GM19452 (cell line): Measurements from ENCODE around the gene LGALS12.
"Not testable (repeated sequence)": the region's sequence is repeated elsewhere in the genome, so short reads cannot be mapped to it uniquely, and the experiment has no call there.

Source experiments
- ATAC-seq: cut with Tn5 transposase; IDR thresholded peaks from one replicate; pipeline ENCODE4 v1.9.1; 2021; ENCODE audit not compliant: unreplicated experiment

LGALS12 gene

GRCh38 chr11:63532799-63533475 lies 27.1 kb downstream of the LGALS12 start:
- no peak for ATAC-seq

- ATAC-seq, result no peak
These were observed 28.2 kb downstream of the LGALS12 start for GRCh38 chr11:63534076-63534475.

GRCh38 chr11:63534895-63535461 lies 29.1 kb downstream of the LGALS12 start:
- no peak for ATAC-seq

GRCh38 chr11:63535734-63536133 lies 29.9 kb downstream of the LGALS12 start:
- no peak for ATAC-seq

- no peak for ATAC-seq
These were observed 30.9 kb downstream of the LGALS12 start, which contains the start of gene PLAAT4 for GRCh38 chr11:63536669-63537292. Gene PLAAT4 (plus strand): TSS chr11:63536808. CDS start chr11:63536869, 61 bp downstream.

GRCh38 chr11:63537293-63538101 lies 31.6 kb downstream of the LGALS12 start:
- ATAC-seq, result no peak

GRCh38 chr11:63542506-63542905 lies 36.6 kb downstream of the LGALS12 start:
- ATAC-seq, result not testable (repeated sequence)

GRCh38 chr11:63543711-63544110 lies 37.8 kb downstream of the LGALS12 start:
- ATAC-seq, result no peak

- no peak for ATAC-seq
These were observed 41.2 kb downstream of the LGALS12 start for GRCh38 chr11:63547061-63547460.

- no peak for ATAC-seq
These were observed 42.3 kb downstream of the LGALS12 start for GRCh38 chr11:63548178-63548577.

GRCh38 chr11:63549411-63549810 lies 43.5 kb downstream of the LGALS12 start:
- no peak for ATAC-seq

GRCh38 chr11:63550156-63550700 lies 44.3 kb downstream of the LGALS12 start:
- ATAC-seq, result not testable (repeated sequence)

- ATAC-seq, result no peak
These were observed 45.4 kb downstream of the LGALS12 start for GRCh38 chr11:63551091-63551888.

- no peak for ATAC-seq
These were observed 46.0 kb downstream of the LGALS12 start for GRCh38 chr11:63551889-63552266.

- no peak for ATAC-seq
These were observed 47.0 kb downstream of the LGALS12 start for GRCh38 chr11:63552921-63553320.

- ATAC-seq, result peak; percentile 86
These were observed 47.9 kb downstream of the LGALS12 start for GRCh38 chr11:63553759-63554158.

- no peak for ATAC-seq
These were observed 49.0 kb downstream of the LGALS12 start for GRCh38 chr11:63554877-63555223.

- no peak for ATAC-seq
These were observed 50.6 kb downstream of the LGALS12 start for GRCh38 chr11:63556404-63557013.

GRCh38 chr11:63557570-63557969 lies 51.7 kb downstream of the LGALS12 start:
- no peak for ATAC-seq
